GM08714 (cell line): ENCODE results near the gene SLC12A4.

Experiments used
- H3K4me3 ChIP-seq: fragments of 200-500 bp; sonication (Bioruptor generic); 2 replicates; pipeline ENCODE4 v1.5.1; 2014; ENCODE audit warnings: mild to moderate bottlenecking, low read length, inconsistent platforms
- ZNF274 ChIP-seq: IDR thresholded peaks from 2 replicates; pipeline ENCODE4 v1.6.1; 2012; ENCODE audit warnings: mild to moderate bottlenecking, low read depth, low read length

Gene SLC12A4

GRCh38 chr16:67993207-67994039, 25.0 kb upstream of the SLC12A4 start:
- no peak for TF ChIP-seq ZNF274
- H3K4me3 ChIP-seq: no peak overlapping the region; the same call in 1 of the 2 replicates

DNA sequence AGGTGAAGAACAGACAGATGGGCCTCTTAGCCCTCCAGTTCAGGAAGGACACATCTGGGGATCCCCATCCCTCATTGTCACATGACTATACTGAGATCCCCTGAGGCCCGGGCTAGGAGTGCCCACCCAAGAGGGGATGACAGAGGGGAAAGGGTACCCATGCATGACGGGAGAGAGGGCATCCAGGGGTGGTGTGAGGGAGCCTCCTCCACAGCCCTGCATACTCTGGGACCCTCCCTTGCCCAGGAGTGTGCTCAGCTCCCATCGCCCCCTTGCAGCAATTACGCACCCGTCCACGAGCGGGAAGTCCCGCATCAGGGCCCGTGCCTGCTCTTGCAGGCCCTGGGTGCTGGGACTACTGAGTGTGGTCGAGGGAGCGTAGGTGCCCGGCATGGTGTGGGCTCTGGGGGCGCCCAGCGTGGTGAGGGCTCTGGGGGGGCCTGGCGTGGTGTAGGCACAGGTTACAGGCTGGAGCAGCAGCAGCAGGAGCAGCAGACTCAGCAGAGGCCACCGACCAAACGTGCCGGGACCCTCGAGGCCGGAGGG, 24.3 kb upstream of the SLC12A4 start:
- no peak overlapping the region for H3K4me3 ChIP-seq
- TF ChIP-seq ZNF274: no peak

- H3K4me3 ChIP-seq: no peak overlapping the region
- TF ChIP-seq ZNF274: no peak
Measured at GRCh38 chr16:67990018-67990386, 21.6 kb upstream of the SLC12A4 start.

DNA sequence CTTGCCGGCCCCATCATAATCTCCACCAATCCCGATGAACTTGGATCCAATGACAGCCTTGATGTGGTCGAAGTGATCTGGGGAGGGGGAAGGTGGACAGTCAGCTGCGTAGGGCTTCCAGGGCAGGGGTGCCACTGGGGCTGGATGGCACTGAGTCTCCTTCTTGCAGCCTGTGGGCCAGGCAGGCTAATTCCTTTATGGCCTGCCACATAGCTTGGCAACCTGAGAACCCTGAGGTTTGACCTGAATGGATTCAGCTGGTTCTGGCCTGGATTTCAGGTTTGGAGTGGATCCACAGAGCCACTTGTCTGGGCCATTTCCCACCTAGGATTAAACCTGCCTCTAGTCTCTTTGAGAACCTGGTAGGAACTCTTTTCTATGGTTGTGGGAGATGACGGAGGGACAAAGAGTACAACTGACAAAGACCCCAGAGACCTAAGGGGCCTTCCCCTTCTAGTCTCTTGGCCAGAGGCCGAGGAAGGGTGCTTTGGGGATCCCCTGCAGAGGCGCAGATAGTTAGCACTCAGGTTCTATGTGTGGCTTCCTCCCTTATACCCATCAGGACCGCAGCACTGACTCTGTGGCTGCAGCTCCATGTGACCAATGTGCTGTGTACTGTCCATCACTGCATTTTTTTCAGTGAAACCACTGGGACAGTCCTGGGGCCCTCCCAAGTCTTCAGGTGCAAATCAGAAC, 21.0 kb upstream of the SLC12A4 start:
- H3K4me3 ChIP-seq: no peak overlapping the region
- no peak for TF ChIP-seq ZNF274

DNA sequence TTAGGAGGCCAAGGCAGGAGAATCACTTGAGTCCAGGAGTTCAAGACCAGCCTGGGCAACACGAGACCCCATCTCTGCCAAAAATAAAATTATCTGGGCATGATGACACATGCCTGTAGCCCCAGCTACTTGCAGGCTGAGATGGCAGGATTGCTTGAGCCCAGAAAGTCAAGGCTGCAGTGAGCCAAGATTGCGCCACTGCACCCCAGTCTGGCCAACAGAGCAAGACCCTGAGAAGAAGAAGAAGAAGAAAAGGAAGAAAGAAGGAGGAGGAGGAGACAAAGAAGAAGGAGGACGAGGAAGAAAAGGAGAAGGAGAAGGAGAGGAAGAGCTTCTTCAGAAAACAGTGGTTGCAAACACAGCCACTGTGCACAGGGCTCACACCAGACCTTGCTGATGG, 20.2 kb upstream of the SLC12A4 start:
- no peak for TF ChIP-seq ZNF274
- H3K4me3 ChIP-seq: no peak overlapping the region

GRCh38 chr16:67987460-67988160, 19.2 kb upstream of the SLC12A4 start:
- no peak overlapping the region for H3K4me3 ChIP-seq
- no peak for TF ChIP-seq ZNF274

- TF ChIP-seq ZNF274: no peak
- H3K4me3 ChIP-seq: no peak overlapping the region
Measured at GRCh38 chr16:67986949-67987348, 18.5 kb upstream of the SLC12A4 start.

DNA sequence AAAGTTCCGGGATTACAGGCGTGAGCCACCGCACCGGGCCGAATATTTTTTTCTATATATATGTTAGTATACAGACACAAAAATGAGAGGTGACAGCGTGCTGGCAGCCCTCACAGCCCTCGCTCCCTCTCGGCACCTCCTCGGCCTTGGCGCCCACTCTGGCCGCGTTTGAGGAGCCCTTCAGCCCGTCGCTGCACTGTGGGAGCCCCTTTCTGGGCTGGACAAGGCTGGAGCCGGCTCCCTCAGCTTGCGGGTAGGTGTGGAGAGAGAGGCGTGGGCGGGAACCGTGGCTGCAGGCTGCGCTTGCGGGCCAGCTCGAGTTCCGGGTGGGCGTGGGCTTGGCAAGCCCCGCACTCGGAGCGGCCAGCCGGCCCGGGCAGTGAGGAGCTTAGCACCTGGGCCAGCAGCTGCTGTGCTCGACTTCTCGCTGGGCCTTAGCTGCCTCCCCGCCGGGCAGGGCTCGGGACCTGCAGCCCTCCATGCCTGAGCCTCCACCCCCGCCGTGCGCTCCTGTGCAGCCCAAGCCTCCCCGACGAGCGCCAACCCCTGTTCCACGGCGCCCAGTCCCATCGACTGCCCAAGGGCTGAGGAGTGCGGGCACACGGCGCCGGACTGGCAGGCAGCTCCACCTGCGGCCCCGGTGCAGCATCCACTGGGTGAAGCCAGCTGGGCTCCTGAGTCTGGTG, 13.7 kb upstream of the SLC12A4 start:
- no peak overlapping the region for H3K4me3 ChIP-seq
- no peak for TF ChIP-seq ZNF274

- TF ChIP-seq ZNF274: no peak
- H3K4me3 ChIP-seq: no peak within 1 kb of the TSS
Measured at GRCh38 chr16:67979955-67980678, 11.7 kb upstream of the SLC12A4 start, which contains the start of gene DPEP3. Gene DPEP3, minus strand, starts transcription at chr16:67980499. Its CDS starts 119 bp downstream, at chr16:67980380.

DNA sequence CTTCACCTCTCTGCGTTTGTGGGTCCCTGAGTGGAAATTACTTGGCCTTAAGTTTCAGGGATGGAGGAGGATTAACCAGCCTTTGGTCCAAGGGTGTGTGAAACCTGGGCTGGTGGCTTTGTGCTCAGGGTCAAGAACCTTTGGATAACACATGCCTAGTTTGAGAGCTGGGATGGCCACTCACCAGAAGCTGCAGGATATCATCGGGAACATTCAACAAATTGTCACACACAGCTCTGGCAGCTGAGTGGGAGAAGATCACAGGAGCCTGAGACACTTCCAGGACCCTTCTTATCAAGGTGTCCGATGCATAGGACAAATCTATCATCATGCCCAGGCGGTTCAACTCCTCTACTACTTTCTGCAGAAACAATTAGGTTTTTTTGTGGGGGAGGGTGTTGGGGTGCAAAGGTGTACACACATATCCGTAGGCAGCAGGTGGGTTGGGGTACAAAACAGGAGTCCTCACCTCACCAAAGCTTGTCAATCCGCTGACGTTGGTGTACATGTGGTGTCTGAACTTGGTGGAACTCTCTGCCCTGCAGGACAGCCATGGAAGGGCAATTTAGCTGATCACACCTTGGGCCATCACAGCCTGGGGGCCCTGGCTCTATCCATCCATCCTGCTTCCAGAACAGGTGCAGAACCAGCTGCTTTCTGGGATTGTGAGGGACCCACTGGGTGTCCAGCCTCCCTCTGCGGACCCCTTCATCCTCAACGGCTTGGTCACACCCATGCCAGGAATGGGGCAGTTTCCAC, 9.2 kb upstream of the SLC12A4 start:
- TF ChIP-seq ZNF274: no peak
- H3K4me3 ChIP-seq: no peak overlapping the region

- no peak for TF ChIP-seq ZNF274
- no peak overlapping the region for H3K4me3 ChIP-seq
Measured at GRCh38 chr16:67977005-67977404, 8.6 kb upstream of the SLC12A4 start.

- TF ChIP-seq ZNF274: no peak
- H3K4me3 ChIP-seq: no peak overlapping the region
Measured at GRCh38 chr16:67976205-67976604, 7.8 kb upstream of the SLC12A4 start.
